Stimulated activated CD8-positive, alpha-beta memory T cell treated with anti-CD3 and anti-CD28 coated beads, Interleukin-12 subunit alpha, Interleukin-12 subunit beta, amount 100 ng/mL, for 1 hour (primary cell): ENCODE data around the gene PAGE5.

Experiments used
- DNase-seq: peaks from one replicate; pipeline ENCODE4 v3.0.0-alpha.2; 2020; ENCODE audit warnings: low read depth

The PAGE5 gene, protein sequence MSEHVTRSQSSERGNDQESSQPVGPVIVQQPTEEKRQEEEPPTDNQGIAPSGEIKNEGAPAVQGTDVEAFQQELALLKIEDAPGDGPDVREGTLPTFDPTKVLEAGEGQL

DNA sequence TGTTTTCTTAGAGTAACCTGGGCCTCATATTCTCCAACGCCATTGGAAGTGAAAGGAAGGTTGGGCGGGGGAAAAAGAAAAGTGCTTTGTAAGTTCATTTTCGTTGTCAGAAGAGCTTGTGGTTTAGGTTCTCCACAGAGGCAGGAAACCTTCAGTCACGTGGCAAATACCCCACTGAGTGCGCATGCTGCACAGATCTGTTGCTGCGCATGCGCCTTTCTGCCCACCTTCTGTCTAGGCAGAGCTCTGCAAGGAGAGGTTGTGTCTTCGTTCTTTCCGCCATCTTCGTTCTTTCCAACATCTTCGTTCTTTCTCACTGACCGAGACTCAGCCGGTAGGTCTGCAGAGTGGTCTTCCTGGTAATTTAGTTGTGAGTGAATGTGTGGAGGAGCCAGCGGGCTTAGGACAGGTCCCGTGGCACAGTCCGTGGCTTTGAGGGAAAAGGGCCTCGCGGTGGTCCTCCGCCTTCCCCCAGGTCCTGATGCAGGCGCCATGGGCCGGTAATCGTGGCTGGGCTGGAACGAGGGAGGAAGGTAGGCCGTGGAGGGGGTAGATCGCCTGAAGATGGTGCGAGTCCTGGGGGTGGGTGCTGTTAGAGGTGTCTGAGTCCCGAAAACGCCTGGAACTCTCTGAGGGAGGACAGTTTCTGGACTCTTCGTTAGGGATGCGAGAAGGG, at the start of gene PAGE5:
PAGE5 (plus strand) TSS at position 228 of the 676 bp plus-strand sequence. CDS start 1,037 bp downstream, outside the sequence.
- DNase-seq, result no peak

DNA sequence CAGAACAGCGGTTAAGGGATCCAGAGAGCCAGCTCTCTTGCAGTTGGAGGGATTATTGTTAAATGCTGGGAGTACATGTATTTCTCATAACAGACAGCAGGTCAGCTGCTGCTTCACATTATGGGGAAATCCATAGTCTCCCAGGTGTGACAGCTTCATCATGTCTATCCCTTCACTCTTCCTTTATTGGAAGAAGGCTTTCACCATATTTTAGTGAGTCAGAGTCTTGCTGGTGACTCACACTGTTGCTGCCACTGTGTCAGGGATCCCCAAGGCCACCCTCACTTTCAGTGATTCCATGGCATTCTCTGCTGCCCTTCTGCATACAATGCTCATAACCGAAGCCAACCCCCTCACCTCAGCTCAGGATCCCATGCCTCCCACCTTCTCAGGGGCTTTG, 32.9 kb upstream of the PAGE5 start:
- no peak for DNase-seq

DNA sequence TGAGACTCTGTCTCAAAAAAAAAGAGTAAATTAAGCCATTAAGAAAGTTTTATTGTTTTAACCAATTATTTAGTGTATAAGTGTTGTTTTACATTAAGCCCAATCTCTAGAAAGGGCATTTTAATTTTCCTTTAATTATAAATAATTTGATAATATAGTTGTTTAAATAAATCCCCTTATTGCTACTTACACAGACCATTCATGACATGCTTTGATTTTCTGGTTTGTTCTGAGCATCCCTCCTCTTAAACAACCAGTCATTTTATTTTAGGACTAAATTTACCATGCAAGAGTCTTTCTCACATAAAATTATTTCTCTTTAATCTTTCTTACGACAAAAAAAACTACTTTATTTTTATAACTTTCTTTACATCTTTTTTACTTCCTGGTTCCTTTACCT, 23.5 kb upstream of the PAGE5 start:
- DNase-seq, result no peak

DNA sequence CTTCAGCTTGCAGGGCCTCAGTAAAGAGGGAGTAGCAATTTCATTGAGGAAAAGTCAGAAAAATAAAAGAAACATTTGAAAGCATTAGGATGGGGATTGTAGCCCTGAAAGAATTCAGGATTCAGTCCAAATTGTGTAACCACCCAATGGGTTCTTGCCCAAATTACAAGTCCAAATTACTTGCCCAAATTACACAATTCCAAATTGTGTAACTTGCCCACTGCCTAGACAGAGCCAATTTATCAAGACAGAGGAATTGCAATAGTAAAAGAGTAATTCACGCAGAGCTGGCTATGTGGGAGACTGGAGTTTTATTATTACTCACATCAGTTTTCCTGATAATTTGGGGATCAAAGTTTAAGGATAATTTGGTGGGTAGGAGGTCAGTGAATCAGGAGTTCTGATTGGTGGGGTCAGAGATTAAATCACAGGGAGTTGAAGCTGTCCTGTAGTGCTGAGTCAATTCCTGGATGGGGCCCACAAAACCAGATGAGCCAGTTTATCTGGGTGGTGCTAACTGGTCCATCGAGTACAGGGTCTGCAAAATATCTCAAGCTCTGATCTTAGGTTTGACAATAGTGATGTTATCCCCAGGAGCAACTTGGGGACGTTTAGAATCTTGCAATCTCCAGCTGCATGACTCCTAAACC, 18.1 kb upstream of the PAGE5 start:
- DNase-seq, result no peak

DNA sequence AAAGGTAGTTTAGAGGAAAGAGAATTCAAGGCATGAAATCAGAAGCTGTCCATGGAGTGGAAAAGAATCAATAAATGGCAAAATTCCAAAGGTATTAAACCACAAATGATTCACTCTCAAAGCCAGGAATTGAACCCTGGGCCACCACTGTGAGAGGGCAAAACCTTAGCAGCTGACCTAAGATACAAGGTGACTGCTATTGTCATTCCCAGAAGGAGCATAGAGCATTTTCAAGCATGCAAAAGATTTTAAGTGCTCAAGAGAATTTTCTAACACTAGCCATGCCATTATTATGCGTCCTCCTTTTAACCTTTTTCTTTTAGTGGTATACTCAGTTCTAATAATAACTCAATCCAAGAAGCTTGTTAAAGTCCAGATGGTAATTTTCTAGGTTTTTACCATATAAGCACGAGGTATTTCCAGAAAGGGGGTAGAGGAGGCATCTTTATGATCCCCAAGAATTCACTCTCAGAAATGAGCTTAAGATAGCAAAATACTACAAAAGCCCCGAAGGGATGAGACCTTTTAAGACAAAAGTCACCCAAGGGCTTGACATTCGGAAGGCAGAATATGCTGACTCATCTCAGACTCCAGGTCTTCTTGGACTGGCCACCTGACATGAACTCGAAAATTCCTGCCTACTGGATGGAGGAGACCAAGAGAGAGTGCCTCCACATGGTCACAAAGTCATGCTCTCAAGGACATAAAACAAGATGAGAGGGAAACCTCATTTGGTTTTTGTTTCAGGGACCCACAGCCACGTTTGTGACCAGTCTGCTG, 13.8 kb upstream of the PAGE5 start:
- no peak for DNase-seq

DNA sequence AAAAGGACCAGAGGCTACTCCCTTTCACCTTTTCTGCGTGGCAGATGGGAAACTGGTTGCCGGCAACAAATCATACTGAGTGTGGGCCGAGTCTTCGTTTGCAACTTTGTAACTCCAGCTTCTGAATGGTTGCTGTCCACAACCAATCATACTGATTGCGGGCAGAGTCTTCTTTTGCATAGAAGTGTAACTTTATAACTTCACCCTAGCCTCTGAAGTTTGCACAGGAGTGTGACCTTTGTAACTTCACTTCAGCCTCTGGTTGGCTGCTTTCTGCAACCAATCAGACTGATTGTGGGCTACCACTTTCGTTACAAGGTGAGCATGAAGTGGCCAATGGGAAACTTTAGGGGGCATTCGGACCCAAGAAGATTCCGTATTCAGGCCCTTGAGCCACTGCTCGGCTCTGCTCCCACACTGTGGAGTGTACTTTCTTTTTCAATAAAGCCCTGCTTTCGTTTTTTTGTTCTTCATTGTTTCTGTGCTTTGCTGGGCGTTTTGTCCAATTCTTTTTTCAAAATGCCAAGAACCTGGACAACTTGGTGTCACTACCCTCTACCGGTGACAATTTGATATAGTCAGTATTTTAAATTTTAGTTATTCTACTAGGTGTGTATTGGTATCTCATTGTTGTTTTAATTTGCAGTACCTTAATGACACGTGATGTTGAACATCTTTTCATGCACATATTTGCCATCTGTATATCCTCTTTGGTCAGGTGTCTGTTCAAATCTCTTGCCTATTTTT, 9.0 kb upstream of the PAGE5 start:
- no peak for DNase-seq

DNA sequence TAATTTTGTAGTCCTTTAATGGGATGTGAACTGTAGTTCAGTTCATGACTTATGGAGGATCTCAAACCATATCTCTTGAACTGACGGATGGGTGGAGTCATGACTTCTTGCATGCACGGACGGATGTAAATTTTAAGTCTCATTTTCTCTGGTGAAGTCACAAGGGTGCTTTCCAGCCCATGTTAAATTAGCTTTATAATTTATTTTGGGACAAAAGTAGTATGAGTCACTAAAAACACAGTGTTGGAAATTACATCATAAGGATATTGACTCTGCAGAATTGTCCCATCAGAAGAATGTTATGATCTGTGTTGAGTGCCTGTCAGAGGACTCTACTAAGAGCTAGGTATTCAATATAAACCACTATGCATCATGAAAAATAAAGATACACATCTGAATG, 6.8 kb upstream of the PAGE5 start:
- DNase-seq, result no peak

DNA sequence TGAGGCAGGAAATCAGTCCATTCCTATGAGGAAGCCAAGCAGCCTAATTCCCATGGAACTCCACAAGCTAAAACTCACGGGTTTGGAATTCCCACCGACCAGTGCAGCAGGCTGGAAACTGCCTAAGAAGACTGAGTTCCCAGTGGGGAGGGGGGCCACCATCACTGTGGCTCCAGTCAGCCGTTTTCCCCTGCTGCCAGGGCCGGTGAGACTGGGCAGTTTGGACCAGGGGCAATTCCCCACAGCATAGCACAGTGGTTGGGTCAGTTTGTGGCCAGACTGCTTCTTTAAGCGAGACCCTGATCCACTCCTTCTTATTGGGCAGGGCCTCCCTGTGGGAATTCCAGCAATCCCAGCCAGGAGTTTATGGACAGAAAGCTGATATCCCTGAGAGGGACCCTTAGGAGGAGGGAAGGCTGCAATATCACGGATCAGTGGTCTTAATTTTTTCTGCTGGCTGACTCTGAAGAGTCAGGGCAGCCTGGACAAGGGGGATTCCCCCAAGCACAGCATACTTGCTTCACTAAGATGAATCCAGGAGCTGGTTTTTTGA, 20.7 kb downstream of the PAGE5 start:
- no peak for DNase-seq

DNA sequence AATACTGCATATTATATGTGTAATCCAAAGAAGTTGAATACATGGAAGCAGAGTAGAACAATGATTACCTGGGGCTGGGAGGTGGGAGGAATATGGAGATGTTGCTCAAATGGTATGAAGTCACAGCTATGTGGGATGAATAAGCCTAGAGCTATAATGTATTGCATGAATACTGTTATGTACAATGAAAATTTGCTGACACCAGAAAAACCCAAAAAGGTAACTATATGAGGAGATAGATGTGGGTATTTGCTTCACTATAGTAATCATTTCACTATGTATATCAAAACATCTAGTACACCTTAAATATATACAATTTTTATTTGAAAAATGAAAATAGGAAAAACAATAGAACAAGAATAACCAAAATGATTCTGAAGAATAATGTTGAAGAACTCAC, 33.4 kb downstream of the PAGE5 start:
- no peak for DNase-seq

DNA sequence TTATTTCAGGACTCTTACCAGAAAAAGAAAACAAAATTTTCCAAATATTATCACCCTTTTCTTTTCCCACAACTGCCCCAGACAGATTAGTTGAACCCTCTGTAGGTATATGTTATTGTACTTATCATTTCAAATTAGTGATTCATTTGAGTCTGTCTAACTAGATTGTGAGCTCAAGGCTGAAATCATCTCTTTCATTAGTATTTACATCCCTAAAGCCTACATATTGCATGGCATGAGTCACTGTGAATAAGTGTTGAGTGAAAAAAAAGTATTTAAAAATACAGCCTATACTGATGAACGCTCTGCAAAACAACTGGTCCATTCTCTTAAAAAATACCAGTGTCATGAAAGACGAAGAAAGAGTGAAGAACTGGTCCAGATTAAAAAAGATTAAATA, 40.7 kb downstream of the PAGE5 start:
- DNase-seq, result no peak

DNA sequence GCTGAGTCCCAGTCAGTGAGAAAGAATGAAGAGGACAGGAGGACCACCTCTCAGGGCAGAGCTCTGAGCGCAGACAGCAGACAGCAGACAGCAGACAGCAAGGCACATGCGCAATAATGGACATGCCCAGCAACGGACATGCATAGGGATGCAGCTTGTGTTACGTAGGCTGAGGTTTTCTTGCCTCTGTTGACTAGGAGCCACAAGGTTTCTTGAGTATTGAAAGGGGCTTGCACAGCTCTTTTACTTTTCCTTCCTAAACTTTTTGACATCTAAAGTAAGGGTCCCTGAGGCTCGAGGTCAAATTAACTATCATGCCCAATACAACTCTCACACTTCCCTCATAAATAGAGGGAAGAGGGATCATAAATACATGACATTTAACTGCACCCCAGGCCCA, 44.7 kb downstream of the PAGE5 start, which contains the start of gene PAGE3:
PAGE3 (minus strand) TSS at position 101 of the 400 bp plus-strand sequence. CDS start 1,013 bp downstream, outside the sequence.
- no peak for DNase-seq
